ENCODE results near the gene NFU1.

- TF ChIP-seq, protein P1, sequence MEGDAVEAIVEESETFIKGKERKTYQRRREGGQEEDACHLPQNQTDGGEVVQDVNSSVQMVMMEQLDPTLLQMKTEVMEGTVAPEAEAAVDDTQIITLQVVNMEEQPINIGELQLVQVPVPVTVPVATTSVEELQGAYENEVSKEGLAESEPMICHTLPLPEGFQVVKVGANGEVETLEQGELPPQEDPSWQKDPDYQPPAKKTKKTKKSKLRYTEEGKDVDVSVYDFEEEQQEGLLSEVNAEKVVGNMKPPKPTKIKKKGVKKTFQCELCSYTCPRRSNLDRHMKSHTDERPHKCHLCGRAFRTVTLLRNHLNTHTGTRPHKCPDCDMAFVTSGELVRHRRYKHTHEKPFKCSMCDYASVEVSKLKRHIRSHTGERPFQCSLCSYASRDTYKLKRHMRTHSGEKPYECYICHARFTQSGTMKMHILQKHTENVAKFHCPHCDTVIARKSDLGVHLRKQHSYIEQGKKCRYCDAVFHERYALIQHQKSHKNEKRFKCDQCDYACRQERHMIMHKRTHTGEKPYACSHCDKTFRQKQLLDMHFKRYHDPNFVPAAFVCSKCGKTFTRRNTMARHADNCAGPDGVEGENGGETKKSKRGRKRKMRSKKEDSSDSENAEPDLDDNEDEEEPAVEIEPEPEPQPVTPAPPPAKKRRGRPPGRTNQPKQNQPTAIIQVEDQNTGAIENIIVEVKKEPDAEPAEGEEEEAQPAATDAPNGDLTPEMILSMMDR (IDR thresholded peaks at IDR 0.05), result no peak
- TF ChIP-seq POLR2A (IDR thresholded peaks at IDR 0.05) (no peak), POLR2AphosphoS5 (IDR thresholded peaks at IDR 0.05) (no peak)
Measured at GRCh38 chr2:69470911-69471310, 33.7 kb upstream of the NFU1 start.
